Amygdala (tissue), 56 donors: Measurements from ENCODE around the gene ARHGAP22.
"Not testable (repeated sequence)": the region's sequence is repeated elsewhere in the genome, so short reads cannot be mapped to it uniquely, and the experiment has no call there.

Source experiments
- DNase-seq, 56 donors: peaks; one replicate each; lab custom pipeline; 2025; lab: John Stamatoyannopoulos, UW

ARHGAP22 gene

DNA sequence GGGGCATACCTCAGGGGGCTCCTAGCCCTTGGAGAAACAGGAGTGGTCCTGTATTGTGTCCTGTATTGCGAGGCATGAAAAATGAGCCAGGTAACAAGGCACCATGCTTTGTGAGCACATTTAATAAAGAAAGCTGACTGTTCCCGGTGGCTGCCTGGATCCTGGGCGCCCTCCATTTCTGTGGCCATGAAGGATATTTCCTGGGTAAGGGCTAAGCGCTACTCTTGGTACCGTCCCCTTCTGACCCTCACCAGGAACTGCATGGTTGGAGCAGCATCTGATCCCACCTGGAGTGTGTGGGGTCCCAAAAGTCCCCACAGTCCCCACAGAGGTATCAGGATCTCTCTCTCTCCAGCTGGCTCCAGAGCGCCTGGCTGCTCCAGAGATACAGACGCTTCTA is 158.9 kb downstream of the ARHGAP22 start:
- DNase-seq, result no peak

DNA sequence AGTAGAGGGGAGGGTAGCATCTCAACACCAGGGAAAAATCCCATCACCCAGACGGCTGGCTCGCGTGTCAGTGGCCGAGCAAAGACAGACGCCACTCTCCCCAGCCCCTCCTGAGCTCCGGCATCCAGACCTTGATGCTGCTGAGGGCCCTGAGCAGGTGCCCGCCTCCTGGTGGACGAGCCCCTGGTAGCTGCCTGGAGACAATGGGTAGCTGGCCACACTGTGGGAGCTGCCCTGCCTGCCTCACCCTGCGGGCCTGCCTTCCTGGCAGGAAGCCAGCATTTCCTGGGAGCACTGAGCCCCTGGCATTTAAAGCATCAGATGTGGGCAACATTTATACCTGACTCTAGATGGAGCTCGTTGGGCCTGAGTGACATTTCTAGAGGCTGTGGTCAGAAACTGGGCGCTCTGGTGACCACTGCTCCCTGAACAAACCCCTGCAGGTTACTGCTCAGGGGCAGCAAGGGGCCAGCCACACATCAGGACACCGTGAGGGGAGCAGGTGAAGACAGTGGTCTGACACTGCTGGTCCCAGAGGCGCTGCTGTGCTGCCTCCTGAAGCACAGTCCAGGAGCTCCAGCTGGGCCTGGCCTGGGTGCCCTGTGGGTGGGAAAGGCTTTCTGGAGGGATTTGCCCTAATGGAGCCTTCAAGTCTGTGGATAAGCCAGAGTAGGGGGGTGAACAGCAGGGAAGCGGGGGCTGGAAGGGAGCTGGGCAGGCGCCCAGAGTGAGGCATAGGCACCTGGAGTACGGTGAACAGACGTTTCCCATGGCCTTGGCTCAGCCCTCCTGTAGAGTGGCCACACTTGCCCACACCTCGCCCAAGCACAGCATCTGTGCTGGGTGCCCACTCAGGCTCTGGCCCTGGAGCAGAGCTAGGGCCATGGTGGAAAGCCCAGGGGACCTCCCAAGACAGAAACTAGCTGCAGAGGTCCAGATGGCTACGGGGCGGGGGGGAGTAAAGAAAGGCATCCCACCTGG is 159.7 kb downstream of the ARHGAP22 start:
- DNase-seq, result peak in 1 of 56 donors; percentile 51

DNA sequence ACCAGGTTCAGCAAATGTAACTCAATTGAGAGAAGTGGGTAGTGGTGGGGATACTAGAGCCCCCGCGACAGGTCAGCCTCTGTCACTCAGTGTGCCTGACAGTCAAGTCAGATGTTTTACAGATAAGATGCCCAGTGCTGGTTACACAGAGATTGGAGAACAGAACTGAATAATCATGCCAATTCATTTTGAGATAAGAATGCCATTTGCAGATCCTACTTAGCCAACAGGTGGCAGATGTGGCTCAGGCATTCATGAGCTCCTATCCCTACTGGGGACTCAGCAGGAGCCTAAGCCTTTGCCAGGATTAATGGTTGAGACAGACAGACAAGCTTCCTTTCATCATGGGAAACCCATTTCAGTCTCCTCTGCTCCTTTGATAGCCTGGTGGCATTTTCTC is 160.6 kb downstream of the ARHGAP22 start:
- DNase-seq, result peak in 1 of 56 donors; percentile 23

GRCh38 chr10:48442809-48443177 is 162.1 kb downstream of the ARHGAP22 start:
- no peak for DNase-seq

- DNase-seq, result no peak
Measured at GRCh38 chr10:48442090-48442808, 162.6 kb downstream of the ARHGAP22 start.

DNA sequence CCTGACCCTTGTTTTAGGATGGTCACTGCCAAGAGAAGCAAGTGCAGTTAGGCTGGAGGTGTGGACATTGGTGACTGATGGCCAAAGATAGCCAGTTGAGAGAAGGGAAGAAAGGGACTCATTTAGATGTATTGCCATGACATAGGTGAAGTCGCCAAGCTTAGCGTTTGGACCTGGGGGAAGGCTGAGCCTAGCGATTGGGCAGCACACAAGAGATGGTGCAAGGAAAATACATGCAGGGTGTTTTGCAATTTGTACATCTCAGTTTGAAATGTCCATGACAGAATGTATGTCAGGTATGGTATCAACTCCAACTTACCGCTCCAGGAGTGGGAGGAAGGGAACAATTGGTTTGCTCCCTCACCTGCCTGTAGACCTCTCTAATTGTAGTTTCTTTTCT is 164.1 kb downstream of the ARHGAP22 start:
- DNase-seq, result no peak

DNA sequence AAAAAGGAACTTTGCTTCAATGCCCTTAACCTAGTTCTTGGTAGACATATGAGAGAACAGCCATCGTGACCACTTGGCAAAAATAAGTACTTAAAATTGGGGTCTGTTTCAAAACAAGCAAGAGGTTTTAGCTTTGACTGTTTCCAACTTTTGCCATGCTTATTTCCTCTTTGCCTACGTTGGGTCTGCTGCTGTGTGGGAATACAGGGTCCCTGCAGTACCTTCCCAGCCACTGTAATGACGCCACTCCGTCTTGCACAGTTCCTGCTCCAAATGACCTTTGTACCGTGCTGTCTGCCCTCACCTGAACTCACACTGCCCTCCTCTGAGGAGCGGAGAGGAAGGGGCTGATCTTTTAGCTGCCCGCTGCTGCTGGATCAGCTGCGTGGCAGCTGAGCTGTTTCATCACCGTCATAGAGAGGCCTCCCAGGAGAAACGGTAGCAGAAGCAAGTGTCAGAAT is 165.3 kb downstream of the ARHGAP22 start:
- no peak for DNase-seq

DNA sequence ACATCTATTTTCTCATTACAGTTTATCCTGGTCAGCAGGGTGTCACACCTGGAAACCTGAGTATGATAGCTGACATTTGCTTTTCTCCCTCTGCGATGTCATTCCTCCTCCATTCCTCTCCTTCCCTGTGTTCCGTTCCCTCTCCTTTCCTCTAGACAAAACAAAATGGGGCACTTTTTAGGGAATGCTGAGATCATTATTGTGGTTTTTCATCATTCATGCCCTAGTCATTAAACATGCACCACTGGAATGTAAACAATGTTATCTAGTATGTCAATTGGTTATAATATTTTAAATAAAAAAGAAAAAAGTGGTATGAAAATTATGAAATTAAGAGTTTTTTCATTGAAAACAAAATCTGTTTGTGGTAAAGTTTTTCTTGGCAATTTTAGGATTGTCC is 165.8 kb downstream of the ARHGAP22 start:
- no peak for DNase-seq

GRCh38 chr10:48437546-48437945 is 167.3 kb downstream of the ARHGAP22 start:
- no peak for DNase-seq

- DNase-seq, result no peak
Measured at GRCh38 chr10:48431871-48432270, 173.0 kb downstream of the ARHGAP22 start.

- DNase-seq, result no peak
Measured at GRCh38 chr10:48430402-48430993, 174.4 kb downstream of the ARHGAP22 start.

DNA sequence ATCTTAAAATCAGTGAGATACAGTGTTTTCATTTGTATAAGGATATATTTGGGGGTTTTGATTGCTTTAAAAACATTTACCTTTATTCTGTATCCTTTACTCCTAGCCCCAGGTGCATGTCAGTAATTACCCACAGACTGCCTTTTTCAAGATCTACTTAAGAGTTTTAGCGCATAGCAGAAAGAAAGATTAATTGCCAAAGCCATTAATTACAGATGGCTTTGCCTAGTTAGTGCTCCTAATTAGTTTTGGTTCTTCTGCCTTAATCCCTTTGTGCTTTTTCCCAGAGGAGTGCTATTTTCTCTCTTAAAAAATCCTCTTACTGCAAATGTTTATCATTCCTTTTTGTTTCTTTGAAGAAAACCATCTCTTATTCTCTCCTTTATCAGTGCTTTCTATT is 175.6 kb downstream of the ARHGAP22 start:
- DNase-seq, result no peak

DNA sequence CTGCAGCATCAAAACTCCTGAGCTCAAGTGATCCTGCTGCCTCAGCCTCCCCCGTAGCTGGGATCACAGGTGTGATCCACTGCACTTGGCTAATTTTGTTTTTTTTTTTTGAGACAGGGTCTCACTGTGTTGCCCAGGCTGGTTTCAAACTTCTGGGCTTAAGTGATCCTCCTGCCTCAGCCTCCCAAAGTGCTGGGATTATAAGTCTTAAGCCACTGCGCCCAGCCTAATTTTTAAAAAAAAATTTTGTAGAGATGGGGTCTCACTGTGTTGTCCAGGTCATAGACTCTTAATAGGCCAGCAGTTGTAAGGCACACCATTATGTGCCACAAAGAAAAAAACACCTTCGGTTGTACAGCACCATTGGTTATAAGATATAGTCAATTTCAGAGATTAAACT is 176.0 kb downstream of the ARHGAP22 start:
- no peak for DNase-seq

- DNase-seq, result no peak
Measured at GRCh38 chr10:48423884-48424283, 181.0 kb downstream of the ARHGAP22 start.

DNA sequence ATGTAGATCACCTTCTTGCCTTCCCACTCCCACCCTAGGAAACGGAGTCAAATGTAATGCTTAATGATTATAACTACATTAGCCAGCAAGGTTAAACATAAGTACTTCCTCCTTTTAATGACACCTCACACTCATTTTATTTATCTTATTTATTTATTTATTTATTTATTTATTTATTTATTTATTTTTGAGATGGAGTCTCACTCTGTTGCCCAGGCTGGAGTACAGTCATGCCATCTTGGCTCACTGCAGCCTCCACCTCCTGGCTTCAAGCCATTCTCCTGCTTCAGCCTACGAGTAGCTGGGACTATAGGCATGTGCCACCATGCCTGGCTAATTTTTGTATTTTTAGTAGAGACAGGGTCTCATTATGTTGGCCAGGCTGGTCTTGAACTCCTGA is 183.0 kb downstream of the ARHGAP22 start:
- DNase-seq, result not testable (repeated sequence)

DNA sequence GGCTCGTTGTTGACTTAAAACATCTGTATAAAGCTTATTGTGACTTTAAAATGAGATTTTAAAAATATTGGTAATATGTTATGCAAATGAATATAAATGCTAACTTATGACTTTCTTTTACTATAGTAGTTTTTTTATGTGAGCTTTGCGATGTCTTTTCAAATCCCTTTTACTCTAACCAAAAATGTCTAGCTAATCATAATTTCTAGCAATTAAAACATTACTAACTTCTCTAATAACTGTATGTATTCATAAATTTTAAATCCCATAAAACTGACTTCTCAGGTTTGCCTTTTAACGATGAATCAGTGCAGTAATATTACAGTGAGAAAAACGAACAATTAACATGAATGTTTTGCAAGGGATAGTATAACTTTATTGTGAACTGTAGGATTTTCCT is 185.2 kb downstream of the ARHGAP22 start:
- no peak for DNase-seq

- no peak for DNase-seq
Measured at GRCh38 chr10:48418189-48418788, 186.6 kb downstream of the ARHGAP22 start.

- DNase-seq, result no peak
Measured at GRCh38 chr10:48417374-48417773, 187.5 kb downstream of the ARHGAP22 start.

DNA sequence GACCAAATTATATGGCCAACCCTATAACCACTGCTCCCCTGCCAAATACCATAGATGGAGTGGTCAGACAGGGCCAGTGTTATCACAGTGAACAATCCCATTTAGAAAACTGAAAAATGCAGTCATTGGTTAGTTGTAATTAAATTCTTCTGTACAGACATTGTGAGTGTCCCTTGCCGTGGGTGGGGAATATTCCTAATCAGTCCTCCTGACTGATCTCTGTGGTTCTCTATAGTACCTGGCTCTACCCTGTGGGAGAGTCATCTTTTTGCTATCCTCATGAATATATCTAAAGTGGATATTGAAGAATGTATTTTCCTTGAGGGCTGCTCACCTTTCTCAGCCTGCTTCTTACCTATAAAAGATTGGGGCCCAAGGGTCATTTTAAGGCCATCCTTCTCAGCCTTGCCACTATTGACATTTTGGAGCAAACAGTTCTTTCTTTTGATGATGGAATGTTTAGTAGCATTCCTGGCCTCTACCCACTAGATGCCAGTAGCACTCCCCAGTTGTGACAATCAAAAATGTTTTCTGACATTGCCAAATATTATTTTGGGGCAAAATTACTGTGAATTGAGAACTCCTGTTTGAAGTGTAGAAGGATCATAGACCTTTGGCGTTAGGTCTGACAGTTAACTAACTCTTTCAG is 188.2 kb downstream of the ARHGAP22 start:
- no peak for DNase-seq

GRCh38 chr10:48414778-48415177 is 190.1 kb downstream of the ARHGAP22 start:
- DNase-seq, result no peak
